Activated CD4-positive, CD25-positive, alpha-beta regulatory T cell (primary cell): ENCODE data around the gene NKD2.
"Not testable (repeated sequence)": the region's sequence is repeated elsewhere in the genome, so short reads cannot be mapped to it uniquely, and the experiment has no call there.

Source experiments
- DNase-seq, 4 experiments: peaks; one replicate each; lab custom pipeline; 2025; lab: John Stamatoyannopoulos, UW

NKD2 gene

DNA sequence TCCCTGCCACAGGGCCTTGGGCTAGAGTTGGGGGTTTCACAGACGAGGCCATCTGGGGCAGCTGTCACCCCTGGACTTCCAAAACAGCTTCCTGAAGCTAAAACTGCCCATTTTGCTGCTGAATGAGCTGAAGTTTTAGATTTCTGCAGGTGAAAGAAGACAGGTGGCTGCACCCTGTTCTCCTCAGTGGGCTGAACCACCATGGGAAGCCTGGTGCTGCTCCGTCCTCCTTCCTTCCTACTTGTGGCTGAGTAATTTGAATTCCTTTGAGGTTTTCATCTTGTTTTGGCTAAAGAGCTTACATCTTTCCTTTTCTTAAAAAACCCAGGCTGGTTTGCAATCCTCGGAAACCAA is 5.3 kb downstream of the NKD2 start:
- DNase-seq, result no peak

DNA sequence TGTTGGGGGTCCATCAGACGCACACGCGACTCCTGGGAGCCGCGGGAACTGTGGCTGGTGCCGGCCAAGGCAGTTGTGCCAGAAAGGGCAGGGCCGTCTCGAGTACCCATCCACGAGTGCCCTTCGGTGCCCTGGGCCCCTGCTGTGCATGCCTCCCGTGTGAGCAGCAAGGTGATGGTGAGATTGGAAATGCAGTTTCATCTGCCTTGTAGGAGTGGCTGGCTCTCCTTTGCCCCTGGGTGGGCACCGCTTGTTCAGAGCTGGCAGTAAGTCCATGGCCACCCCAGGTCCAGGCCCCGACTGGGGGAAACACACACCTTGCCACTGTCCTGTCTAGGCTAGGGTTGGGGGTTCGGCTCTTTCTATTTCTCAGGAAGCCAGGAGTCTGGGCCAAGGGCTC is 5.7 kb downstream of the NKD2 start:
- DNase-seq, result no peak

DNA sequence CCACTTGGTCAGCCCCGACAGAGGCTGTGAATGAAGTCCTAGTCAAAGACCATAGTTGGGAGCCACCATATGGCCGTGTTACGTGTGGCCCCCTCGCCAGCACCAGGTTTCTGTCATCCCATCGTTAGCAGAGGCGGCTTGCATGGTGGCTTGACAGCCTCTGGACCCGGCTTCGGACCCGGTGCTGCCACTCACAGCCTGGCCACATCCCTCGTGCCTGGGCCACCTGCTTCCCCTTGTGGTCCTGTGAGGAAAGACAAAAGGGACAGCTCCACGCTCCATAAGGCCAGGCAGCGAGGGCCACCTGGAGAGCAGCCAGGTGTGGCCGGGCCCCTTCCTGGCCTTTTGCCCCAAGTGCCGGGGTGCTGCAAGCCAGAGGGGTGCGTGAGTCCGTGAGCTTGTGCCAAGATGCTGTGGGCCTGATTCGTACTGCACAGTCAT is 6.2 kb downstream of the NKD2 start:
- DNase-seq, result no peak

DNA sequence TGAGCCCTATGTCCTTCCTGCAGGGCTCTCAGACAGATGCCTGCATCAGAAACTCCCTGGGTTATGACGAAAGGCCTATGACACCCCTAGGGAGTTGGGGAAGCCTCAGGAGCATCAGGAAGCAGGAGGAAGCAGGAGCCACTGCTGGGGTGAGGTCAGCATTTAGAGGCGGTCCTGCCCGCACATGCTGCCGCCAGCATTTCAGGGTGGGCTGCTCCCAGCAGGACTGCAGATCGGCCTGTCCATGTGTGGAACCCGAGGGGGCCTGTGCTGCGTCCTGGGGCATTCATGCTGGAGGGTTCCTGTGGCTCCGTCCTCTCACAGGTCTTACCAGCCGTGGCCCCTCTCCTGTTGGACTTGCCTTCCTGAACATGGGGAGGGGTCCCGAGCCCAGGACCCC is 6.9 kb downstream of the NKD2 start:
- no peak for DNase-seq

DNA sequence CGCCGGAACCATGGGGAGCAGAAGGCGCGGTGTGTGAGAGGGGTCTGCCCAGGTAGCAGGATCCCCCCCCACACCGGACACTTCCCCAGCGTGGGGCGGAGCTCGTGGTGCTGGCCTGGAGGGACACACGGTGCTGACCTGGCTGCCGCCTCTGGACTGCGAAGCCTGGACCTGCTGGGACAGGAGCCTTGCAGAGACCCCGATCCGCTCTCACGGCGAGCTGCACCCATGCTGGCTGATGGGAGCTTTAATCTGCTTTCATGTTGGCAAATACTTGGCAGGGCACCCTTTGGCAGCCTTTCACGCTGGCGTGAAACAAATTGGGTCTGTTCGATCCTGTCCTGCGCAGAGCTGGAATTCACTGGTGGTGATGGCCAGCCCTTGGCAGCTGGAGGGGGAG is 7.4 kb downstream of the NKD2 start:
- no peak for DNase-seq

DNA sequence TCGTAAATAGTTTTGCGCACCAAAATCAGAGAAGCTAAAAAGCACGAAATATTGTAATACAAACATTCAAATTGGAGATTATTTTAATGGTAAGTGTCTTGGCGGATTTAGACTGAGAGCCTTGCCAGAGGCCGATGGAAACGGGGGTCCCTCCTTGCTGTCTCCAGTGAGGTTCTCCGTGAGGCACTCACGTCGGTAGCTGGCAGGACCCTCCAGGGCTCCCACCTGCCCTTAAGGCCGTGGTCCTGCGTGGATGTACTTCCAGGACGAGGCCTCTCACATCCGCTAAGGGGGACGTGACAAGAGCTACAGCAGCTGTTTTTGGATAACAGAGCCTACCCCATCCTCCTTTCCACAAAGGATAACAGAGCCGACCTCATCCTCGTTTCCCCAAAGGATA is 7.9 kb downstream of the NKD2 start:
- no peak for DNase-seq

DNA sequence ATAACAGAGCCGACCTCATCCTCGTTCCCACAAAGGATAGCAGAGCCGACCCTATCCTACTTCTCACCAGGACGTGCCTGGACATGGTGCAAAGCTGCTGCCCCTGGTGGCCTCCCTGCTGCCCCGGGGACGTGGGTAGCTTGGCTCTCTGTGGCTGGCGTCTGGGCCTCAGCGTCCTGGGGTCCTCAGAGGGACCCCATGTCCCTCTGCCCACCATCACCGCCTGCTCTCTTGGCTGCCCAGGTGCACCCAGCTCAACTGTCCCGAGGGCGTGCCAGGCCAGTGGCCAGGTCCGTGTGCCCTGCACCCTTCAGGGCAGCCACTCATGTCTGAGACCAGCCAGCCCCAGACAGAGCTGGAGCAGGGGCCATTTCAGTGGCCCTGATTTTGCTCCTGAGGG is 8.5 kb downstream of the NKD2 start:
- no peak for DNase-seq

DNA sequence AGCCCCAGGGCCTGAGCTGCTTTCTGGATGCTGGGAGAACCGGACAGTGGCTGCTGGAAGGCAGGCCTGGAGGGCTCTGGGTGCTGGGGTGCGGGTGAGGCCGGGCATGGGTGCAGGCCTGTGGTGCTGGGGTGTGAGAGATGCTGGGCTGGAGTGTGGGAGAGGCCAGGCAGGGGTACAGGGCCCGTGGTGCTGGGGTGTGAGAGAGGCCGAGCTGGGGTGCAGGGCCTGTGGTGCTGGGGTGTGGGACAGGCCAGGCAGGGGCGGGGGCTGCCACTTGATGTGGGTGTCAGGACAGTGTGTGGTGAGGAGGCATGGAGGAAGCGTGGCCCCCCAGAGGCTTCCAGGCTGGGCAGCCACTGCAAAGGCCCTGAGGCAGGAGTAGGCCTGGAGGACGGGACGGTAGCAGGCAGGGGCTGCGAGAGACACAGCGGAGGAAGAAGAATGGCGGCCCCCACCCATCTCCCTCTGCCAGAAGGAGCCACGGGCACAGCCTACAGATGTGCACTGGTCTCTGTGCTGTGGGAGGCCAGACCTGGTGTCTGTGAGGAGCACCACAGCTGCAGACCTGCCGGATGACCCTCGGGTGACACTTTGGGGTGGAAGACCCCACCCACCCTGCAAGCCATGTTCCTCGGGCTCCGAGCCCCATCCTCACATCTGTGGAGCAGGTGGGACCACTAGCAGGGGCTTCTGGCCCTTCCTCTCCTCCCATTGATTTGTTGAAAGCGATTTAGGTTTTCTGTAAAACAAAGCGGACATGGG is 9.3 kb downstream of the NKD2 start:
- DNase-seq, result no peak

DNA sequence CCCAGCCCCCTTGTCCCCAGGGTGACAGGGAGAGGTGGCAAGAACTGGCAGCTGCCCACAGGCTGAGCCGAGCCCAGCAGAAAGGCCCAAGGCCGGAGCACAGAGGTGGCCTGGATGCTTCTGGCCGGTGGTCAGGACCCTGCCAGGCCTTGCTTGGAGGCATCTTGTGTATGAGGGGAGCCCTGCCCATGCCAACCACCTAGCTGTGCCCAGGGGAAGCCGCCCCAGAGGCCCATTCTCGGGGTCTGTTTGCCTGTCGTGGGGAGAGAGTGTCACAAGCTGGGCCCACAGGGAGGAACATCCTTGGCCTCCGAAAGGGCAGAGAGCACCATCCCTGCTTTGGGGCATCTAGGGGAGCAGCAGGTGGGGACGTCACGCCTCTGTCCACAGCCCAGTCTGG is 10.0 kb downstream of the NKD2 start:
- no peak for DNase-seq

DNA sequence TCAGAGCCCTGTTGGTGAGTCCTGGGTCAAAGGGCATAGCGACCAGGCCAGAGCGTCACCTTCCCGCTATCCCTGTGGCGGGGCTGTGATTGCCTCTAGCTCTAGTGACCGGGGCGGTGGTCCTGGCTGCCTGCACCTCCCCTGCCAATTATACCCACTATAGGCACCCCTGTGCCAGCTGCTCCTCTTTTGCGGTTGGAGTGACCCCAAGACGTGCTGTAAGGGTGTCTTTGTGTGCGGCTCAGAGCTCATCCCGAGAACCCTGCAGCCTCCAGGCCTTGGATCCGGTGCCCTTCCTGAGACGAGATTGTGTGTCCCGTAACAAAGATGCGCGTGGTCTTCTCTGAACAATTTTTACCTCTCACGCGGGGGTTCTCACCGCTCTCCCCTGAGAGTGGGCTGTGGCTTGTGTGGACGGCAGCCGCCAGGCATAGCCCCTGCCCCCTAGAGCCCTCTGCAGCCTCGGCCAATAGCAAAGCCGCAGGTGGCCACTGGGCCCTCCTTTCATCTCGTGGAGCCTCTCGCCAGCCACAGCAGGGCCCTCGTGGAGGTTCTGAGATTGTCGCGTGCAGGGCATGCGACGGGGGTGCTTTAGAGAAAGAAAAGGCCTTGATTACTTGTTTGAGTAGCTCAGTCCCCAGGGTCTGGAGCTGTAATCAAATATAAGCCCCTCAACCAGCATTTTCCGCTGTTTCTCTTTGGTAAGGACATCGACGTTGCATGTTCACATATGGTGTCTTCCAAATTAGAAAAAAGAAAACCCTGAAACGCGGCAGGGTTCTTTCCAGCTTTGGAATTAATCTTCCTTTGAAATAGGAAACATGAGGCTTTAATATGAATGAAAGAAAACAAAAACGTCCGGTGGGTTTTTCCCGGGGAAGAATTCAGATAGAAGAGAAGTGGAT is 10.7 kb downstream of the NKD2 start:
- DNase-seq, result no peak

DNA sequence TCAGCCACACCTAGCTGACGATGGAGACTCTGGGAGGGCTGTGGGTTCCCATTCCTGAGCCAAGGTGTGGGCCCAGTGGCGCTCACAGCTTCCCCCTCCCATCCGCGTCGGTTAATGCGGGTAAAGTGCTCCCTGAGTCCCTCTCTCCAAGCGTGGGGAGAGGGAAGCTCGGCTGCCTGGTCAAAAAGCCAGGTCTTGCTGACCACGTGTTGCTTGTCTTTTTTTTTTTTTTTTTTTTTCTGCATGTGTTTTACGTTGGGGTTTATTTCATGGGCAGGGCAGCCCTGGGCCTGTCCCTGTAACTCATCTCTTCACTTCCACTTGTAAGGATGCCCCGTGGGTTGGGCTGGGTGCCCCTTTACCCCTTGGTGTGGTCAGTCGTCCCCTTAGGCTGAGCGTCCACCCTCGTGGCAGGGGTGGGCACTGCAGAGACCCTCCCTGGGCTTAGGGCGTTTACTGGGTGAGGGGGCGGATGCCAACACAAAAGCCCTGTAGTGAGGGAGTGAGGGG is 11.9 kb downstream of the NKD2 start:
- no peak for DNase-seq

DNA sequence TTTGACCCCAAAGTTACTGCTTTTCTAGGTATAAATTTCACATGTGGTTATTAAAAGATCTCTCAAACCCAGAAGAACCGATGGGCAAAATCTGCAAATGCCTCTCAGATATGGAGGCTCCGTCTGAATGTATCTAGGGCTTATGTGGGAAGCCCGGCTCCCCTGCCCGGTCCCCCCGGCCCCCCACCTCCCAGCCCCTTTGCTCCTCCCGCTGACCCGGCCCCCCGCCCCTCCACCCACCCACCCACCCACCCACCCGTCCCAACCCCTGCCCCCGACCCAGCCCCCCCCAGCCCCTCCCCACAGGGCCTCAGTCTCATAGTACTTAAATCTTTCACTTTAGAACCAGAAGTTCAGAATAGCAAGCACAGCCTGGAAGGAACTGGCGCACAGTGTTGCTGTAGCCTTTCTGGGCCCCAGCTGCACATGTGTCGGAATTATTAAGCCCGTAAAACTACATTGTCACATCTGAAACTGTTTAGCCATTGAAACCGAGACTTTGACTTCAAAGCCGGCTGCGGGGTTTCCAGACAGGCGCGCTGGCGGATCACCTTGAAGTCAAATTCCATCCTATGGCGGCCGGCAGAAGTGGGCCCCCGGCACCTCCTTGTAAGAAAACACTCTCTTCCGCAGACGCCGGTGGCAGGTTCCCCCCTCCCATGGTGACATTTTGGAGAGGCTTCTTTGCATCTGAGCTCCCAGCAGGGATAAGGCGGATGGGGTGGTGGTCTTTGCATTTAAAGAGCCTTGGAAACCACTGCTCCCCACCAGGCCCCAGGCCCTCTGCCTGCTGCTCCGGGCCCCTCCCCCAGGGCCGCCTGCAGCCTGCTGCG is 12.8 kb downstream of the NKD2 start:
- DNase-seq, result no peak

DNA sequence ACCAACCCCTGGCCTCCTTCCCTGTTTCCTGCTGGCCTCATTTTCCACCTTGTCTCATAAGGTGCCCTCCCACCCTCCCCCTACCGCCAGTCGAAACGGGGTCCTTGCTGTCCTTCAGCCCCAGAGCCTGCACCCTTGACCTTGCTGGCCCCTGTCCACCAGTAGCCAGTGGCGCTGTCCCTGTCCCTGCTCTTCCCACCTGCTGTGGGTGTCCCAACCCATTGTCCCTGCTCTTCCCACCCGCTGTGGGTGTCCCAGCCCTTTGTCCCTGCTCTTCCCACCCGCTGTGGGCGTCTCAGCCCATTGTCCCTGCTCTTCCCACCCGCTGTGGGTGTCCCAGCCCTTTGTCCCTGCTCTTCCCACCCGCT is 13.4 kb downstream of the NKD2 start:
- DNase-seq, result not testable (repeated sequence)

DNA sequence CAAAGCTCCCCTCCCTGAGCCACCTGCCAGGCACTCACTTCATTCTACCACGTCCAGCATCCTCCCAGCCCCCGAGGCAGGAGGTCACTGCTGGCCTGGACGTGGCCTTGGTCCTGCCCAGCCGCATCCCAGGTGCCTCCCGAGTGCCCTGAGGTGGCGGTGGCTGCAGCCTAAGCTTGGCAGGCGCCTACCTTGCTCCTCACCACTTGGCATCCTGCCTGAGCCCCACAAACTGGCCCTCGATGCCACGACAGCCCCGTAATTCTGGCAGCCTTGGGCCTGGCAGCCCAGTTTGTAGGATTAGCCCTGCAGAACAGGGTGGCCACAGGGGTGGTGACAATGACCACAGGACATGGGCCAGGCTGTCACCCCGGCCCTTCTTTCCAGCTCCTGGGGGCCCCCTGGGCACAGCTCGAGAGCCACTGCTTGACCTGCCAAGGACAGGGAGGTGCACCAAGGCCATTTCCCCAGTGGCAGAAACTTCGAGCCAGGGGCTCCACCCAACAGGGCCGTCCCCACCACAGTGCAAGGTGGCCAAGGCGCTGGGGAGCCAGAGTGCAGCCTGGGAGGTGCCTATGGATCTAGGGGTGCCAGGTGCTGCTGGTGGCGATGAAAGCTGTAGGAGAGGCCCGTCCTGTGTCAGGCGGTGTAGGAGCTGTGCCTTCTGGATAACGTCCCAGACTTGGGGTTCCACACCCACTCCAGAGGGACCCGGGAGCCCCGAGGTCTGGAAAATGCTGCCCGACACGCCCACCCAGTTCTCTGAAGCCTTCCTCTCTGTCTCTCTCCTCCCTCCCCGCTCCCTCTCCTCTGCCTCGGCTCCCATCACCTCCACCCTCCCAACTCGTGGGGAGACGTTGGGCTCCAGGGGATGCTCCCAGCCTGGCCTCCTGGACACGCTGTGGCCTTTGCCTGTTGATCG is 18.4 kb downstream of the NKD2 start:
- DNase-seq, result no peak

DNA sequence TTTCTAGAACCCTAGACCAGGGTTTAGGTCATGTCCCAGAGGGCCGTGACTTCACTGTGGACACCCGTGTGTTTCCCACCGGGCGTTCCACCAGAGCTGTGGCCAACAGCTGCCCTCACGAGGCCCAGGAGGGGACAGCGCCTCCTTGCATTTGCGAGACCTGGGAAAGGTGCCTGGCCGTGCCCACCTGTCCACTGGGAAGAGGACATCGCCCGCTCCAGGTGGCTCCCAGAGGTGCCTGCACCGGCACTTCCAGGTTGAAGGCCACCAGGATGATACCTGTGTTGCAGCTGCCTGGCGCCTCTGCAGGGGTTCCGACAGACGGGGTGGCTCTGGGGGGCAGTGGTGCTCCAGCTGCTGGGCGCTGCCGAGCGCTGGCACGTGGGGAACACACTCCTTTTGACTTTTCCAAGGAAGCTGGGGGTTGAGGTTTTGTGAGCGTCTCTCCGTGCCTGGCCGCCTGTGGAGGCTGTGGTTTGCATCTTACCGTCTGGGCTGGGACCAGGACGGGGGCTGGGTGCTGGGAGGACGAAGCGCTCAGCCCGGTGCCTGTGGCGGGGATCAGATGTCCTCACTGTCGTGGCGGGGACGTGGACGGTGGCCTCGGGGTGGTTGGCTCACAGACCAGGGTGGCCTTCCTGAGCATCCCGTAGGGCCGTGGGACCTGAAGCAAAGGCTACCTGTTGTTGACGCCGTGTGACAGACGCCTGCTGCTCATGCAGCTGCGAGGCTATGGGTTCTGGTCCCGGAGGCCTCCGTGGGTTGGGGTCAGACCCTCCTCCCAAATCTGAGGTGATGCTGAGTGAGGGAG is 19.2 kb downstream of the NKD2 start:
- DNase-seq, result no peak

DNA sequence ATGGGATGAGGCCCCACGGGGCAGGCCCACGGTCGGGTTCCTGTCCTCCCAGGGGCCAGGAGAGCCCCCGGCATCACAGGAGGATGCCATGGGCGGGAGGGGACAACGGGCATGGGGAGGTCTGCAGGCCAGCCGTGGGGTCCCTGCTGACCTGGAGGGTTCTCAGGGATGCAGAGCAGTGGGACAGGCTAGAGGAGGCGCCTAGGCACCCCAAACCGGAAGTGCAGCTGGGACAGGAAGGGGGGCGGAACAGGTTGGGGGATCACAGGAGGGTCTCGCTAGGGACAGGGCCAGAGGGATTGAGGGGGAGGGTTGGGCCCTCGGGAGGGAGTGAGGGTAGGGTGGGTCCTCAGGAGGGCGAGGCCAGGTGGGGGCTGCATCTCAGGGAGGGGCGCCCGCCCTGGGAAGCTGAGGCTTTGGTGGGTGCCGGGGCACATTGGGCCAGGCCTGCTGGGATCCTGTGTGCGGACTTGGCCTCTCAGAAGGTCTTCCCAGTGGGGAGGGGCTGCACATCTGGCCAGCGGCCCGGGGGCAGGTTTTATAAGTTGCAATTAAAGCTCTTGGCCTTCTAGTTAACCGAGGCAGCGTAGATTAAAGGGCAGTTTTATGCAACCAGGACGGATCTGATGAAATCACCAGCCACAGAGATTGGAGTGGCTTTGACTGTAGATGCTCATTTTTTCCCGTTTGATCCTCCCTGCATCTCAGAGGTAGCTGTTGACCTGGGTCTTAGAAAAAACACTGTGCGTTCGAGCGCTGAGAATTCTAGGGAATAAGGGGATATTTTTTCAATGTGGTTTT is 20.1 kb downstream of the NKD2 start:
- no peak for DNase-seq

DNA sequence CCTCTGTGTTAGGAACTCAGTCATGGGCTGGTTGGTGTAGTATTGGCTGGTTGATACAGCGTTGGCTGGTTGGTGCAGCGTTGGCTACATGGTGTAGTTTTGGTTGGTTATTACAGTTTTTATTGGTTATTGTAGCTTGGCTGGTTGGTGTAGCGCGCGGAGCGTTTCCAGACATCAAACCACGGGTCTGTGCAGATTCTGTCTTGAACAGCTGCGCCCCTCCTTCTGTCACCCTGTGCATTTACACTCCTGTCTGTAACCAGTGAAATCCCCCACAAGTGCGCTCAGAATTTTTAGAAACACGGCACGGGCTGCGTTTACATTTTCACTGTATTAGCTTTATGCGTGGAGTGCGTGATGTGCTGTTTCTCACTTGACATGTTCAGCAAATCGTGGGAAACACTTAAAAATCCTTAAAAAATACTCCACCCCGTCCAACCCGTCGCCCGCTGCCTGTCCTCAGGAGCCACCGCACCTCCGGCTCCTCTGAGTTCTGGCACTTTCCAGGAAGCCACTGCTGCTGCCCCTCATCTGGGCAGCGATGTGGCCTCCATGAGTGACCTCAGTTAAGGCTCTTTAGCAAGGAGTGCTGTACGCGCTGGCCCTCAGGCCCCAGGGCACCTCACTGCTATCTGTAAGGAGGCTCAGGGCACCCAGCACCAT is 20.8 kb downstream of the NKD2 start:
- no peak for DNase-seq

DNA sequence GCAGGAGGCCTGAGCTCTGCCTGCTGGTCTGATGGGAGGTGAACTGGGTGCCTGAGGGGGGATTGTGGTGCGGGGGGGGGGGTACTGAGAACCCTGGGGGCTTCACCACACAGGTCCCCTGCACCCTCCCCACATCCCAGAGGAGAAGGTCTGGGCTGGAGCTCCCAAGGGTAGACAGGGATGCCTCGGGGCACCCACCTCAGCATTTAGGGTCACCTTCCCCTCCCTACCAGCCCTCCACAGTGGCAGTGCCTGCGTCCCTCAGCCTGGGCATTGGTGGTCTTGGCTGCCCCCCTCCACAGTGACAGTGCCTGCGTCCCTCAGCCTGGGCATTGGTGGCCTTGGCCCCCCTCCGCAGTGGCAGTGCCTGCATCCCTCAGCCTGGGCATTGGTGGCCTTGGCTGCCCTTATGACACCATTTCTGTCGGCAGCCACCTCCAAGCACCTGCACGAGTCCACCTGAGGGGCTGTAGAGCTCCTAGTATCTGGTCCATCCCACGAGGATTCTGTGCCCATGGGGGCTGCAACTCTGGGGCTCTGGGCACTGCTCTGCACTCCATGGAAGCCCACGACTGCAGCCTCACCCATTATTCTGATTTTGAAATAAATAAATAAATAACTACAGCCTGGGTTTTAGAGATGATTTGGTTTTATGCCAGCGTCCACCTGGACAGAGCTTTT is 21.5 kb downstream of the NKD2 start:
- no peak for DNase-seq
